ENCODE data around the gene LILRA5.
"Not testable (repeated sequence)": the region's sequence is repeated elsewhere in the genome, so short reads cannot be mapped to it uniquely, and the experiment has no call there.

The LILRA5 gene

GRCh38 chr19:54302257-54302656 lies 10.7 kb downstream of the LILRA5 start:
- no peak for DNase-seq (ENCODE audit: low spot score)

- DNase-seq (ENCODE audit: low spot score) = no peak
Observed at GRCh38 chr19:54299515-54299914, 13.5 kb downstream of the LILRA5 start.

GRCh38 chr19:54299126-54299498 lies 13.9 kb downstream of the LILRA5 start:
- no peak for DNase-seq (ENCODE audit: low spot score)

GRCh38 chr19:54298357-54299125 lies 14.4 kb downstream of the LILRA5 start:
- DNase-seq (ENCODE audit: low spot score) = no peak

- no peak for DNase-seq (ENCODE audit: low spot score)
Observed at GRCh38 chr19:54297759-54298305, 15.1 kb downstream of the LILRA5 start.

- DNase-seq (ENCODE audit: low spot score) = no peak
Observed at GRCh38 chr19:54294539-54294938, 18.4 kb downstream of the LILRA5 start.

GRCh38 chr19:54289160-54289559 lies 23.8 kb downstream of the LILRA5 start:
- DNase-seq (ENCODE audit: low spot score) = not testable (repeated sequence)

- DNase-seq (ENCODE audit: low spot score) = no peak
Observed at GRCh38 chr19:54287456-54287855, 25.5 kb downstream of the LILRA5 start.

GRCh38 chr19:54286283-54286682 lies 26.7 kb downstream of the LILRA5 start:
- not testable (repeated sequence) for DNase-seq (ENCODE audit: low spot score)

- not testable (repeated sequence) for DNase-seq (ENCODE audit: low spot score)
Observed at GRCh38 chr19:54285427-54286056, 27.4 kb downstream of the LILRA5 start.

- no peak for DNase-seq (ENCODE audit: low spot score)
Observed at GRCh38 chr19:54282686-54283470, 30.1 kb downstream of the LILRA5 start.

- DNase-seq (ENCODE audit: low spot score) = not testable (repeated sequence)
Observed at GRCh38 chr19:54281729-54282075, 31.3 kb downstream of the LILRA5 start.

- no peak for DNase-seq (ENCODE audit: low spot score)
Observed at GRCh38 chr19:54281007-54281728, 31.8 kb downstream of the LILRA5 start, which contains the start of gene LILRB2. Gene LILRB2, minus strand, starts transcription at chr19:54281110. Its CDS starts 614 bp downstream, at chr19:54280496.

- not testable (repeated sequence) for DNase-seq (ENCODE audit: low spot score)
Observed at GRCh38 chr19:54280441-54280840, 32.5 kb downstream of the LILRA5 start.

- DNase-seq (ENCODE audit: low spot score) = not testable (repeated sequence)
Observed at GRCh38 chr19:54280025-54280424, 32.9 kb downstream of the LILRA5 start.

GRCh38 chr19:54279406-54279962 lies 33.5 kb downstream of the LILRA5 start:
- DNase-seq (ENCODE audit: low spot score) = no peak

GRCh38 chr19:54278571-54279195 lies 34.3 kb downstream of the LILRA5 start:
- not testable (repeated sequence) for DNase-seq (ENCODE audit: low spot score)

GRCh38 chr19:54278056-54278455 lies 34.9 kb downstream of the LILRA5 start:
- DNase-seq (ENCODE audit: low spot score) = not testable (repeated sequence)

- not testable (repeated sequence) for DNase-seq (ENCODE audit: low spot score)
Observed at GRCh38 chr19:54277111-54277615, 35.8 kb downstream of the LILRA5 start.

- no peak for DNase-seq (ENCODE audit: low spot score)
Observed at GRCh38 chr19:54275951-54276350, 37.0 kb downstream of the LILRA5 start.

- not testable (repeated sequence) for DNase-seq (ENCODE audit: low spot score)
Observed at GRCh38 chr19:54274516-54274915, 38.5 kb downstream of the LILRA5 start.

Data from activated CD4-positive, alpha-beta T cell treated with anti-CD3 and anti-CD28 coated beads, Interleukin-2, Interleukin-4, amounts not matched to agents 100 ng/mL and 50 ng/mL, durations not matched to agents 16 hours and 8 hours (primary cell).